H1 (cell line): ENCODE measurements around the gene CEND1. TPM values are rescaled to one million over a fixed set of nuclear protein-coding genes. Genes with fewer than 3 reads are reported as not detected.

Experiments used
- CTCF ChIA-PET: fragments of 300-600 bp; sonication (Branson Sonifier 250); formaldehyde crosslinking; loops from one replicate; lab custom pipeline; 2021; ENCODE audit not compliant: partially characterized antibody; lab: Charles Lee
- POLR2A ChIA-PET: fragments of 300-600 bp; sonication (Branson Sonifier 250); formaldehyde crosslinking; loops from one replicate; lab custom pipeline; 2021; ENCODE audit warnings: inconsistent platforms; ENCODE audit not compliant: partially characterized antibody; lab: Charles Lee
- DNase-seq, 2 experiments: peaks; one replicate each; pipeline versions ENCODE4 v3.0.0 to v3.0.0-alpha.2; 2010 to 2022; ENCODE audit warnings: low spot score in 2 of 2, low read depth in 1 of 2, mixed read lengths in 1 of 2
- FAIRE-seq: peaks from 2 replicates; lab custom pipeline; 2011; peaks lifted over from hg19 to GRCh38; lab: Jason Lieb, UNC
- H2AFZ ChIP-seq: 2 replicates; pipeline ENCODE4 v1.8.1; 2012; ENCODE audit warnings: low read length, inconsistent platforms
- H2AK5ac ChIP-seq: 2 replicates; pipeline ENCODE4 v1.6.1; 2013; ENCODE audit warnings: low read depth, low read length
- H2BK120ac ChIP-seq: replicated peaks from 2 replicates; pipeline ENCODE3; 2013; ENCODE audit warnings: low read depth, low read length, inconsistent platforms
- H2BK12ac ChIP-seq: 2 replicates; pipeline ENCODE4 v1.6.1; 2013; ENCODE audit warnings: low read depth, low read length
- H2BK15ac ChIP-seq: 2 replicates; pipeline ENCODE4 v1.6.1; 2013; ENCODE audit warnings: low read length
- H2BK20ac ChIP-seq: 2 replicates; pipeline ENCODE4 v1.6.1; 2013; ENCODE audit warnings: low read length
- H2BK5ac ChIP-seq: 2 replicates; pipeline ENCODE4 v1.6.1; 2013; ENCODE audit warnings: low read depth, low read length
- H3K14ac ChIP-seq: 2 replicates; pipeline ENCODE4 v1.6.1; 2013; ENCODE audit warnings: inconsistent platforms; ENCODE audit not compliant: insufficient read length
- H3K18ac ChIP-seq: 2 replicates; pipeline ENCODE4 v1.6.1; 2013; ENCODE audit warnings: low read length; ENCODE audit errors: extremely low read depth
- H3K23ac ChIP-seq: 2 replicates; pipeline ENCODE4 v1.6.1; 2013; ENCODE audit warnings: inconsistent platforms; ENCODE audit not compliant: insufficient read length
- H3K23me2 ChIP-seq: 2 replicates; pipeline ENCODE4 v1.6.1; 2013; ENCODE audit warnings: low read depth, low read length
- H3K27ac ChIP-seq: 2 replicates; pipeline ENCODE4 v1.6.1; 2011; ENCODE audit warnings: low read depth, low read length, inconsistent platforms
- H3K27me3 ChIP-seq, 4 experiments: replicated peaks in 1 of 4; 1 replicate in 1 of 4; 2 replicates in 3 of 4; pipeline versions ENCODE4 v1.6.1 to v1.8.1; 2011 to 2013; ENCODE audit warnings: low read length in 3 of 4, mild to moderate bottlenecking in 3 of 4, inconsistent platforms in 2 of 4, mixed read lengths in 2 of 4, moderate library complexity in 1 of 4; ENCODE audit not compliant: control insufficient read depth in 3 of 4, insufficient read depth in 3 of 4; ENCODE audit errors: extremely low read depth in 1 of 4
- H3K36me3 ChIP-seq, 4 experiments: 2 replicates each; pipeline versions ENCODE4 v1.6.1 to v1.8.1; 2011 to 2013; ENCODE audit warnings: mild to moderate bottlenecking in 4 of 4, low read length in 3 of 4, moderate library complexity in 2 of 4, control low read depth in 1 of 4, inconsistent platforms in 1 of 4; ENCODE audit not compliant: insufficient read depth in 4 of 4, control insufficient read depth in 2 of 4
- H3K4ac ChIP-seq: replicated peaks from 2 replicates; pipeline ENCODE3; 2013; ENCODE audit warnings: low read length, low read depth, mixed read lengths, inconsistent platforms; ENCODE audit not compliant: insufficient read length
- H3K4me1 ChIP-seq, 4 experiments: replicated peaks in 1 of 4; 1 replicate in 1 of 4; 2 replicates in 3 of 4; pipeline versions ENCODE4 v1.6.1 to v1.8.1; 2011 to 2013; ENCODE audit warnings: low read length in 3 of 4, inconsistent platforms in 2 of 4, mixed read lengths in 1 of 4; ENCODE audit not compliant: insufficient read depth in 4 of 4, control insufficient read depth in 3 of 4
- H3K4me2 ChIP-seq, 2 experiments: 2 replicates each; pipeline versions ENCODE4 v1.6.1 to v1.8.1; 2011 to 2013; ENCODE audit warnings: low read depth in 2 of 2, low read length in 2 of 2, control low read depth in 1 of 2, inconsistent platforms in 1 of 2, mild to moderate bottlenecking in 1 of 2; ENCODE audit not compliant: insufficient read depth in 1 of 2
- H3K4me3 ChIP-seq, 4 experiments: fragments of 200-600, 300-600 bp in 1 of 4; sonication (generic), shearing (Covaris generic), sonication (Bioruptor Twin) in 1 of 4; 2 replicates each; pipeline versions ENCODE4 v1.5.1 to v1.8.1; 2011 to 2016; ENCODE audit warnings: low read length in 4 of 4, low read depth in 3 of 4, control low read depth in 2 of 4, inconsistent platforms in 2 of 4, mild to moderate bottlenecking in 2 of 4, mixed read lengths in 1 of 4, moderate library complexity in 1 of 4; ENCODE audit not compliant: insufficient read depth in 2 of 4; ENCODE audit errors: extremely low read depth in 1 of 4
- H3K56ac ChIP-seq: replicated peaks from 2 replicates; pipeline ENCODE3; 2013; ENCODE audit warnings: low read depth, mild to moderate bottlenecking, mixed read lengths, low read length, inconsistent platforms; ENCODE audit not compliant: insufficient read length
- H3K79me1 ChIP-seq: 2 replicates; pipeline ENCODE4 v1.6.1; 2013; ENCODE audit warnings: low read depth, low read length, control low read depth
- H3K79me2 ChIP-seq, 2 experiments: 2 replicates each; pipeline versions ENCODE4 v1.6.1 to v1.8.1; 2012 to 2013; ENCODE audit warnings: low read length in 2 of 2, mild to moderate bottlenecking in 2 of 2, inconsistent platforms in 1 of 2; ENCODE audit not compliant: insufficient read depth in 2 of 2, control insufficient read depth in 1 of 2
- H3K9ac ChIP-seq, 4 experiments: replicated peaks in 1 of 4; 1 replicate in 1 of 4; 2 replicates in 3 of 4; pipeline versions ENCODE4 v1.6.1 to v1.8.1; 2011 to 2013; ENCODE audit warnings: low read depth in 3 of 4, low read length in 3 of 4, control low read depth in 2 of 4, mild to moderate bottlenecking in 2 of 4, moderate library complexity in 2 of 4, inconsistent platforms in 1 of 4; ENCODE audit errors: extremely low read depth in 1 of 4
- H3K9me3 ChIP-seq, 2 experiments: 2 replicates each; pipeline versions ENCODE4 v1.6.1 to v1.8.1; 2012 to 2013; ENCODE audit warnings: mild to moderate bottlenecking in 2 of 2, moderate library complexity in 2 of 2, control low read depth in 1 of 2, inconsistent platforms in 1 of 2, low read depth in 1 of 2, low read length in 1 of 2, mixed read lengths in 1 of 2; ENCODE audit not compliant: insufficient read depth in 2 of 2
- H4K20me1 ChIP-seq, 2 experiments: replicated peaks in 1 of 2; 2 replicates each; pipeline versions ENCODE3 to v1.8.1; 2011 to 2013; ENCODE audit warnings: inconsistent platforms in 2 of 2, low read length in 2 of 2, mild to moderate bottlenecking in 1 of 2; ENCODE audit not compliant: insufficient read depth in 2 of 2, control insufficient read depth in 1 of 2
- H4K5ac ChIP-seq: 2 replicates; pipeline ENCODE4 v1.6.1; 2013; ENCODE audit warnings: low read length, low read depth, mixed read lengths, inconsistent platforms; ENCODE audit not compliant: insufficient read length
- H4K8ac ChIP-seq: 2 replicates; pipeline ENCODE4 v1.8.0; 2013; ENCODE audit warnings: mild to moderate bottlenecking, moderate library complexity, low read length, inconsistent platforms; ENCODE audit not compliant: insufficient read depth; ENCODE audit errors: extremely low read depth
- H4K91ac ChIP-seq: replicated peaks from 2 replicates; pipeline ENCODE3; 2013; ENCODE audit warnings: low read length, mixed read lengths, inconsistent platforms; ENCODE audit not compliant: insufficient read length
- BCL11A ChIP-seq, 2 experiments: IDR thresholded peaks; one replicate each; pipeline ENCODE4 v1.6.1; 2011; ENCODE audit warnings: low read depth in 2 of 2, low read length in 2 of 2, mild to moderate bottlenecking in 2 of 2
- GTF2F1 ChIP-seq: IDR thresholded peaks from 2 replicates; pipeline ENCODE4 v1.6.1; 2012; ENCODE audit warnings: low read depth, low read length, improper control_type of control experiment, borderline replicate concordance
- SP1 ChIP-seq: IDR thresholded peaks from 2 replicates; pipeline ENCODE4 v1.6.1; 2011; ENCODE audit warnings: low read depth, low read length
- WGBS, 2 experiments: shearing (Covaris generic) in 1 of 2; methylation state at CpG; one replicate each; pipeline versions ENCODE4 v1.1.6 to v1.1.7; 2013 to 2015; ENCODE audit warnings: low lambda C conversion rate in 2 of 2, mixed read lengths in 2 of 2, inconsistent platforms in 1 of 2, low coverage in 1 of 2, missing lambda C conversion rate in 1 of 2; ENCODE audit not compliant: insufficient replicate concordance in 2 of 2, insufficient coverage in 1 of 2, insufficient read length in 1 of 2; ENCODE audit errors: extremely low coverage in 1 of 2, missing lambda C conversion rate in 1 of 2; 5-methylcytosine and 5-hydroxymethylcytosine counted together
- polyA plus RNA-seq, 7 experiments: library from polyadenylated mRNA; depleted of rRNA in 3 of 7; stranded (reverse) in 5 of 7; unstranded in 2 of 7; fragments of >200 nt in 5 of 7; fragments of 200-250 nt in 2 of 7; gene quantifications; 1 replicate in 5 of 7; 2 replicates in 1 of 7; 4 replicates in 1 of 7; pipeline versions ENCODE4 v1.2.1 to v1.2.3, GENCODE V29; 2011 to 2013; ENCODE audit warnings: missing spikeins in 2 of 7, mixed read lengths in 2 of 7
- total RNA-seq: library from RNA; stranded (reverse); fragmentation: NEBNext Ultra II Directional; extraction: Animal tissue kit (Norgen Biotek cat#: 25700); gene quantifications from 2 replicates; pipeline ENCODE4 v1.2.1, GENCODE V29; 2021

The CEND1 gene
- total and polyA plus RNA-seq, 2 of the 8 experiments (the other 6 are each of a cell fraction or from before 2014, with no cell fraction given): 0.82 to 5.0 TPM

GRCh38 chr11:742571-743201, 47.2 kb downstream of the CEND1 start:
- peak overlapping the region; percentile 24 for H3K4ac ChIP-seq
- H3K23ac ChIP-seq: no peak overlapping the region
- no peak overlapping the region for H2AFZ ChIP-seq
- H2BK12ac ChIP-seq: peak overlapping the region; percentile 73; the same call in 1 of the 2 replicates
- H4K8ac ChIP-seq: no peak overlapping the region
- H3K23me2 ChIP-seq: peaks cover 2% of the 10 kb centered on the region; the same call in 1 of the 2 replicates
- peak overlapping the region; percentile 76 for H2BK120ac ChIP-seq
- WGBS, 2 experiments: 92% methylated on average over 1 of the region's 4 CpGs; no CpG with 5 or more reads in 1 of the 2 experiments
- TF ChIP-seq SP1: no peak
- TF ChIP-seq GTF2F1: no peak
- TF ChIP-seq BCL11A (IDR thresholded peaks at IDR 0.05; ENCODE audit: low read depth in 2 of 2, low read length in 2 of 2): no peak
- ChIA-PET CTCF (interaction anchor here (9.2 to 26.9 kb wide), 2 partner anchors 16 to 17 kb away, joined by 105 to 395 read pairs; no protein-coding TSS in a partner anchor), POLR2A (interaction anchor here (1.4 to 32.3 kb wide), 6 partner anchors 15 to 104 kb away, joined by 3 to 636 read pairs (median 18); partner anchors contain the start of genes DEAF1, EPS8L2, GATD1 and TMEM80)
- H3K79me2 ChIP-seq: peaks cover 2 to 4% of the 10 kb centered on the region in 2 experiments; a peak in 2 of 4 replicates
- H3K36me3 ChIP-seq: no peaks in the 10 kb centered on the region
- H3K56ac ChIP-seq: no peak overlapping the region
- peak overlapping the region; percentile 83 for H4K91ac ChIP-seq
- no peaks in the 10 kb centered on the region for H3K9me3 ChIP-seq
- no peaks in the 10 kb centered on the region for H3K79me1 ChIP-seq
- peak overlapping the region; percentile 38; the same call in 1 of the 2 replicates for H2BK15ac ChIP-seq
- no peak for DNase-seq
- no peaks in the 10 kb centered on the region for H3K27me3 ChIP-seq
- H2AK5ac ChIP-seq: peak overlapping the region; percentile 47; the same call in 1 of the 2 replicates
- peak overlapping the region; percentile 84; the same call in 1 of the 2 replicates for H2BK20ac ChIP-seq
- 0 out of 2 replicates have a peak overlapping the region, but pooled peaks have one; percentile 9 for H3K18ac ChIP-seq
- no peak overlapping the region; a peak in 1 of 7 replicates for H3K9ac ChIP-seq
- peaks cover 0 to 9% (median 0%) of the 10 kb centered on the region in 4 experiments; a peak in 2 of 7 replicates for H3K4me1 ChIP-seq
- no peaks in the 10 kb centered on the region for H4K20me1 ChIP-seq
- no peak overlapping the region for H3K4me3 ChIP-seq
- H3K4me2 ChIP-seq: no peak overlapping the region; a peak in 1 of 4 replicates
- H4K5ac ChIP-seq: peak overlapping the region; percentile 35
- no peak for FAIRE-seq
- H2BK5ac ChIP-seq: peak overlapping the region; percentile 26; the same call in 1 of the 2 replicates
- no peak overlapping the region for H3K27ac ChIP-seq
- no peak overlapping the region for H3K14ac ChIP-seq
